SW480 (cell line): ENCODE results near the gene THY1.

Experiments
- DNase-seq: peaks from one replicate; pipeline ENCODE4 v3.0.0-alpha.2; 2016; ENCODE audit warnings: low spot score

THY1 gene

DNA sequence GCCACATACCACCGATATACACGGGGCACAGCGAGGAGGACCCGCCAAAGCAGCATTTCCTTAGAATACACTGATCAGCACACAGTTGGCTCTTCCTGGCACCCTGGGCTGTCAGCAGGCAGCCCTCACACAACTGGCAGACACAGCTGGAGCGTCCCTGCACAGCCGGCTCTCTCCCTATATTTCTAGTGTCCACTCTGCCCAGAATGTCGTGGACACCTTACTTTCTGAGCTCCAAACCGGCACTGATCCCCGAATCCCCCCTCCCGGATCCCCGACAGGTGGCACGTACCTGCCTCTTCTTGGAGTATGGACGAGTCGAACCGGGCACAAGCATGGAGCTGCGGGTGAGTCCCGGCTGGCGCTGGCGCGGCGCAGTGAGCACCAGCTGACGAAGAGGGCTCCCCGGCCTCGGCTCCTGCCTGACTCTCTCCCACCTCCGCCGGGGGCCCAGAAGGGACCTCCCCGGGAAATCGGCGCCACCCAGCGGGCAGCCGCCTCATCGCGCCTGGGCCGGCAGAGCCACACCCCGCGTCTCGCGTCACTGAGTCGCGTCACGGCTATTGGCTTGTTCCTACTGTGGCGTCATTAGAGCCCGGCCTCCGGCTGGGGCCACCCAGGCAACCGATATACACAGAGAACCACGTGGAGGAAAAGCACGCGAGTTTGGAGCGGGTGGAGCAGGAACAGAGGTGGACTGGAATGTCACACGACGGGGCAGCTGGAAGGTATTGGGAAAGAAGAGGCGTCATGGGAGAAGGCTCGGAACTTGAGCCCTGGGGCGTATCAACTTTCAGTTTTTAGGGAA, 41.6 kb downstream of the THY1 start, which contains the start of gene USP2:
TSS of gene USP2 (minus strand) at position 510 of the 808 bp plus-strand sequence. CDS start 8,210 bp downstream, outside the sequence.
- DNase-seq: peak; percentile 95

GRCh38 chr11:119380827-119381180, 42.2 kb downstream of the THY1 start:
- no peak for DNase-seq

- DNase-seq: no peak
Measured at GRCh38 chr11:119380160-119380826, 42.7 kb downstream of the THY1 start.

GRCh38 chr11:119378851-119379465, 44.0 kb downstream of the THY1 start:
- no peak for DNase-seq

DNA sequence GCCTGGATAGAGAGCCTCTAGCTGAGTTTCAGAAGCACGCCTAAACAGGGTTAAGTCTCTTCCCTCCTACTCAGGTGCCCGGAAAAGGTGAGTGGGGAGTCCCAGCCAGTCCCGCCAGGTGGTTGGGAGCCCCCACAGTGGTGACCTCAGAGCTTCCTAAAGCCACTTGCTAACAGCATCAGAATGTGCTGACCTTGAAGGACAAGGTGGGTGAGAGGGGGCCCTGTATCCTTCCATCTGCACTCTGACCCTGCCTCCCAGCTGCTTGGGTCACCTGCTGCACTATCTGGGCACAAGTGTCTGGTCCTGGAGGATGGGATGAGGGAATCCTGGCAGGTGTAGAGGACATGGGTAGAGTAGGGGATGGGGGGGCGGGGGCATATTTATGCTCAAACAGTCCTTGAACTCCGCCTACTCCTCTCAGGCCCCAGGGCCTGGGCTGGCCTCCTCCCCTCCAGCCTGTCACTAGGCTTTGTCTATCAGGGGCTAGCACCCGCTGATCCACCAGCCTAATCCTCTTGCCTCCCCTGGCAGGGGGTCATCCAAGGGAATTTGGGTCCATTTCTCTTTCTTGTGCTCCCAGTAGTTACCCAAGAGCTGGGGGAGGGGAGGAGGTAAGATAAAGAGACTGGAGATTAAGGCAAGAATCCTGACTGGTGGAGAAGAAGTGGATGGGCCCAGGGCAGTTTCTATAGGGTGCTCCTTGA, 44.9 kb downstream of the THY1 start:
- DNase-seq: no peak

DNA sequence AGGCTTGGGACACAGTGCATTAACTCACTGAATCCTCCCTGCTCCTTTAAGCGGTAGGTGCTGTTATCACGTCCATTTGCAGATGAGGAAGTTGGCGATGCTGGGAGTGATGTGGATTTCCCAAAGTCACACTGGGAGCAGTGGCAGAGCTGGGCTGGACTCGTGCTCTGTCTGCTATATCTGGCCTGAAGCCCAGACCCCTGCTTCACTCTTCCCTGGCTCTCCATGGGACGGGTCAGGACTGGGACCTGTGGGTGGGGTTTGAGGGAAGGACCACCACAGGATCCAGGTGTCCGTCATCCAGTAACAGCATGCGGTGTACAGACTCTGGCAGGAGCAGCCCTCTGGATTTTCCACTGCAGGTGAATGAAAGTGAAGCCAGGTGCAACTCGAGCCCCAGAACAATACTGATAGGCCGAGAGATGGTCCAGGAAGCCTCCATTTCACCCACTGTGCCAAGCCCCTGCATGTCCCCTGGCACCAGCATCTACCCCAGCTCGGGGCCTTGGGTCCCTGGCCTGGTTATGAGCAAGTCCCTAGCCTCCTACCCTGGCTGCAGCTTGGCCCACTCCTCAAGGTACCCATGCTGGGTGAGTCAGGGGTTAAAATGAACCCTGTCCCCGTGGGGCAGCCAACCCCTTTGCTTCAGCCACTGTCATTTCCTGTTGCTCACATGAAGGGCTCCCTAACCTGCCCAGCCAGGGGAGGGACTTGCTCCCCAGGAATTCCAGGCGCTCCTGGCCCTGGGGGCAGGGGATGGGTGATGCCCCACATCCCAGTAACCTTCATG, 45.7 kb downstream of the THY1 start:
- no peak for DNase-seq

DNA sequence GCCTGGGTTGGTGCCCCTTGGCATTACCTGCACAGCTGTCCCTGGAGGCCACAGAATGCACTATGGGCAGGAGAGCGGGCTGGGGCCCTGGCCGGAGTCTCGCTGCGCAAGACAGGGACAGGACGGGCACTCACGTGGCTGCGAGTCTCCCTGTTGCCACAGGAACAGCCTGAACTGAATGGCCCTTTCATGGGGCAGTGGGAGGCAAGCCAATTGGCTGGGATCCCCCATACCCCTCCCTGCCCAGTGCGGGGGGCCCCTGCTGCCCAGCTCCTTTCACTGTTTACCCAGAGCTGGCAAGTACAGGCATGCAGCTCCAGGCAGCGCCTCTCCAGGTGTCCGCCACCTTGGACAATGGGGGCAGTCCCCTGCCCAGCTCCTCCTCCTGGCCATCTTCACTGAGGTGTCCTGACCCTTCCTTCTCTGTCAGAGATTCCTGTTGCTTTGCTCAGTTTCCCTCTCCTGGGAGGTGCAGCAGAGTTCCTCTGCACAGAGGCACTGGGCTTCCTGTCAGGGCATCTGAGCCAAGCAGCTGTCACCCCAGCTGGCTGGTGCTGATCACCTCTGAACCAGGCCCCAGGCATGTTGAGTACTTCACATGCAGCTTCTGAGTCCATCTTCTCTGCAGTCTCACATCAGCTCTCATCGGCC, 46.6 kb downstream of the THY1 start:
- DNase-seq: no peak

DNA sequence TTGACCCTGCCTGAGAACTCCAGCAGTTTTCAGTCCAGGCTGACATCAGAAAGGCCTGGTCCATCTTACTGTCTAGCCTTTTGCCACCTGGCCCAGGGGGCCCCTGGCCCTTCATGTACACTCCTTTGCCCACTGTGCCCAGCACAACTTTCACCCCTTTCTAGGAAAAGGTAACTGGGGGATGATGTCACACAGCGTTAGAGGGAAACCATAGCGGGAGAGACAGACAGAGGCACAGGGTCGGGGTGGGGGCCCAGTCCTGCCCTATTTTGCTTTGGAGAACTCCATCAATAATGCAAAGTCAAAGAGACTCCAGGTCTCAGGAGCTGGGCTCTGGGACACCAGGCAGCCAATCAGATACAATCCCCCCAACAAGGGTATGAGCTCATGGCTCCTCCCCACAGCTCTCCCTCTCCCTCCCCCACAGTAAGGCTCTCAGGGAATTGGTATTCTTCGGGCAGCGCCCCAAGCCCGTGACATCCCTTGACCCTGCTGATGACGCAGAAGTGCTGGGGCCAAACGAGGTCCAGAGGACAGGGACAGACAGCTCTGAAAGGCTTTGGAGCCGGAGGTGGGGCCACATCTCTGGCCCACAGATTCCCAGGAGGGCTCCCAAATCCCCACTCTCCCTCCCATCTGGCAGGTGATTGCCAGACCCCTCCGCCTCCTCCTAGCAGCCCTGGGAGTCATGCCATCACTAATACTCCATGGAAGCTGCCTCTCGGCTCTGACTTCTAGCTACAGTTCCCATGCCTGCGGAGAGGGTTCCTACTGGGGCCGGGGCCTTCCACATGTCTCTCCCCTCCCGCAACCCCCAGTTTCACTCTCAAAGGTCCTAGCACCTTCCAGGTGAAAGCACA, 47.4 kb downstream of the THY1 start:
- DNase-seq: no peak

DNA sequence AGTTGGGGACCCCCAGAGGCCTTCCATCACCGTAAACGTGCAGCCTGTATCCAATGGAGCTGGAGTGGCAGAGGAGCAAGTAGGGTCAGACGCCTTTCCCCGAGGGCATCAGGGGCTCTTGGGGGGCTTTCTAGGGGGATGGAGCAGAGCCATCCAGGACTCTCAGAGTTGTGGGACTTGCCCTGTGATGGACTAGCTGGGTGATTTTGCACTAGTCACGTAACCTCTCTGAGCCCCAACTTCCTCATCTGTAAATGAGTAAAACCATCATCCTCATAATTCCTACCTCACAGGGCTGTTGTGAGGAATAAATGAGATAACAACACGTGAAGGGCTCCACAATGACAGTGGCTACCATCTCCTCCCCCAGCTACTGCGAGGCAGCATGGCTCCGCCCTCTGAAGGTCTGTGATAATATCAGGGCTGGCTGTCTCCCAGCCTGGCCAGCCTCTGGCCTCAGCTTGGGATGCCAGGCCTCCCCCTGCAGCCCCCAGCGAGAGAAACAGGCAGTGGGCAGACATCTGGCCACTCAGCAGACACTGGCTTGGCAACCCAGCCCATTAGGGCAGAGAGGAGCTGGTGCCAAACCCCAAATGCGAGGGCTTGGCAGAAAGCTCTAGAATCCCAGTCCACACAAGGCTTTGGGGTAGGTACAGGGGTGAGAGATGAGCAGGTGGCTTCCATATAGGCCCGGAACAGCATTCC, 48.2 kb downstream of the THY1 start:
- no peak for DNase-seq

DNA sequence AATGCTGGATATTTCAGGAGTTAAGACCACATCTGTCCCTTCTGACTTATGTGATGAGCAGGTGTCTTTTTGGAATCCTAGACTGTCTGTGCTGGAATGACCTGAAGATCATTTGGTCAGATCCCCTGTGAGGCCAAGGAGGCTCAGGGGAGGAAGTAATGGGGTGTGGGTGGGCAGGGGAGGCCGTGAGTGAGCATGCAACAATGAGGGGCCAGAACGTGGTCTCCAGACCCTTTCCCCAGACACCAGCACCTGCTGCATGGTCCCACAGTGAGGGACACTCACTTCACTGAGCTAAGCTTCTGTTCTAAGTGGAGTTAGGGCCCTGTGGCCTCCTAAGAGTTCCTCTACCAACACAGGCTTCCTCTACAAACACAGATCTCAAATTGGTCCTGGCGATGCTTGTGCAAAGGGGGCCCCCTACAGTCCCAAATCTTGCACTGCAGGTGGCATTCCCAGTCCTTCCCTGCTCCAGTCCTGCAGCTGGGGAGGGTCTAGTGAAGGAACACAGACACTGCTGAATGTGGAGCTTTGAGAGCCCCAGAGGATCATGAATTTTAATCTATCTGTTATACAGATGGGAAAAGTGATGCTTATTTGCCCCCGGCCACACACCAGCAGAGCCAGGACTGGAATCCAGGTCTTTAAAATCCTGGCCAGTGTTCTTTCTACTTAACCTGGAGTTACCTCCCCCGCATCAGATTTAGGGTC, 48.9 kb downstream of the THY1 start:
- DNase-seq: peak; percentile 71

DNA sequence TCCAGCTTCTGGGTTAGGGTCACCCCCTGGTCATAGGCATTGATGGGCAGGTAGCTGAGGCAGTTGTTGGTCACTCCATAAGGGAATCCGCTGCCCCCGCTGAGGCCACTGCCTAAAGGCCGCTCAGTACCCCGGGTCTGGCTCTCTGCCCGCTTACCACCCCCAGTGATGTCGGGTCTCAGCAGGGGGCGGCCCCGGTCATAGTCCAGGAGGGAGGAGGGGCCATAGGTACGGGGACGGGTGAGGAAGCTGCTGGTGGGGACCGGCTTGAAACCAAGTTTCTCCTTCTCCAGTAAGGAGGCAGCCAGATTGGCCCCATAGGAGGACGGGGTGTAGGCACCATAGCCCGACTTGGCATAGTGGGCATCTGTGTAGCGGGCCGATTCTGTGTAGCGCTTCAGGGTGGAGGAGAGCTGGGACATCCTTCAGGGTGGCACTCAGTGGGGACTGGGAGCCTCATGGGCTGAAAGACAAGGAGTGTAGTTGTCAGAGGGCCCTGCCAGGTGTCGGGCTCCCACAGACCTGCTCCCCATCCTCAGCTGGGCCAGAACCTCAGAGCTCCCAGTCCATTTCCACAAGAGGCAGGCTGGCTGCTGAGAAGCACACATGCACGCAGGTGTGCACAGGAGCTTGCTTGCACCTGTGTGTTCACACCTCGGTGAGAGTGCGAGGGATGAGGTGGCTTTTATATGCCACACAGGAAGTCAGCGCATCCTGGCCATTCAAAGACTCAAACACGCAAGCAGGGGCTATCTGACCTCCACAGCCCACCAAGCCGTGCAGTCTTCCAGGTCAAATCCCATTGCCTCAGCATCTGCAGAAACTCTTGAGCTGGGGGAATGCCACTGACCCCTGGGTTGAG, 49.7 kb downstream of the THY1 start:
- DNase-seq: no peak

DNA sequence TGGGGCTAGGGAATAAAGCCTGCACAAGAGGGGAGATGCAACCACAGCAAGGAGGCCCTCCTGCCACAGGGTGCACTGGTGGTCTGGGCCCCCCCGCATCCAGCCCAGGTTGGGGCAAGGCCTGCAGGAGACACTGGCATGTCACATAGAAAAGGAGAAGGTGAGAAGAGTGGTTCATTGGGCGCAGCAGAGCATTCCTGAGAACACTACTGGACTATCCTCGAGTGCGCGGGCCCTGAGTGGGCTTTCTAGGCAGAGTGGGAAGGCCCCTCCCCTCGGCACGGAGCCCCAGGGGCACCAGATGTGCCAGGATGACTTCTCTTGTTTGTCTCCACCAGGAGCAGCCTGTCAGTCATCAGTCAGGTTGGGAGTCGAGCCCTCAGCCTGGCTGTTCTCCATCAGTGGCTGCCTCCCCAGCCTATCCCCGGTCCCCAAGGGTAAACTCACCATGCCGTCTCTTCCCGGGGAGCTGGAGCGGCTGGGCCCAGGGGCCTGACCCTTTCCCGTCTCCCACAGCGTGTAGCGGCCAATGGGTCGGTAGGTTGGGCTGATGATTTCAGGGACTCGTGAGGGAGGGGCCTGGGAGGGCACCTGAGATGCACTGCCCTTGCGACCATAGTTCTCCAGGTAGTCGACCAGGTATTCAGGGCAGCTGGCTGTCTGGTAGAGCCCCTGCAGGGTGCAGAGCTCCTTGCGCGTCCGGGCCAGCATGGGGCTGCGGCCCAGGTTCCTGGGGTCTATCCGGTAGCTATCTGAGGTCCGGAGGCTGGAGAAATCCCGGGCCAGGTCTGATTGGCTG, 50.5 kb downstream of the THY1 start:
- no peak for DNase-seq

- DNase-seq: peak; percentile 47
Measured at GRCh38 chr11:119371778-119372182, 51.2 kb downstream of the THY1 start.

DNA sequence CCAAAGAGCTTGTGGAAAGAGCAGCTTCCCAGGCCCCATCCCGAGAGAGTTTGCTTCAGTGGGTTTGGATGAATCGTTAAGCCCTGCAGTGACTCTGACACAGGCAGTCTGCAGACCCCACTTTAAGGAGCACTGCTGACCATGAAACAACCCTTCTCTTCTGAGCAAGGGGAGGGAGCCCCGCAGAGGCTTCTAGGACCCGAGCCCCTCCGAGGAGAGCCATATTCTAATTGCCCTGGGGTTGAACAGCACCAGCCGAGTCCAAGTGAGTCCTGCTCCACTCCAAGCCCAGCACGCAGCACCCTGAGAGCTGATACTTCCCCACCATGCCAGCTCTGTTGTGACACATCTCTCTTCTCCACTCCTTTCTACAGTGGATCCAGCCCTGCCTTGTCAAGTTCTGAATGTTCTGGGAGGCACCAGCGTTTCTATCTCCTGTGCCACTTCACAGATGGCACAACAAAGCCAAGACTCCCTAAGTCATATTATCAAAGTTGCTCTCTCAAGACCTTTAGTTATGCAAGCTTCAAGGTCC, 51.8 kb downstream of the THY1 start:
- no peak for DNase-seq

- no peak for DNase-seq
Measured at GRCh38 chr11:119370486-119371046, 52.4 kb downstream of the THY1 start.

- DNase-seq: no peak
Measured at GRCh38 chr11:119369132-119369925, 53.6 kb downstream of the THY1 start.
